A673 (cell line): Measurements from ENCODE around the gene TSR1. TPM values are rescaled to one million over a fixed set of nuclear protein-coding genes. Genes with fewer than 3 reads are reported as not detected.

ENCODE experiments used
- BruUV-seq: library from RNA; stranded (reverse); fragments of 400-500 nt; replicated peaks from 2 replicates; lab custom pipeline; 2021; lab: Mats Ljungman, UMichigan
- CTCF ChIA-PET: fragments of 300-600 bp; sonication (Branson Sonifier 250); formaldehyde crosslinking; loops from one replicate; lab custom pipeline; 2022; ENCODE audit warnings: antibody characterized with exemption; lab: Charles Lee
- POLR2A ChIA-PET: fragments of 300-600 bp; sonication (Branson Sonifier 250); formaldehyde crosslinking; loops from one replicate; lab custom pipeline; 2022; ENCODE audit warnings: antibody characterized with exemption; ENCODE audit not compliant: low non-redundant PET; lab: Charles Lee
- DNase-seq: peaks from one replicate; pipeline ENCODE4 v3.0.0-alpha.2; 2015; ENCODE audit warnings: low spot score
- H3K27ac ChIP-seq: fragments of 200-600 bp; sonication (generic); 2 replicates; pipeline ENCODE4 v1.5.1; 2016; ENCODE audit warnings: mixed run types, low read depth, mild to moderate bottlenecking, mixed read lengths, antibody characterized with exemption, low read length; ENCODE audit not compliant: poor library complexity, severe bottlenecking
- H3K27me3 ChIP-seq: fragments of 200-600 bp; sonication (generic); replicated peaks from 2 replicates; pipeline ENCODE4 v1.6.1; 2017; ENCODE audit warnings: mixed run types, low read depth, mild to moderate bottlenecking, mixed read lengths, antibody characterized with exemption, low read length; ENCODE audit not compliant: insufficient read depth, poor library complexity
- H3K36me3 ChIP-seq: fragments of 200-600 bp; sonication (generic); 2 replicates; pipeline ENCODE4 v1.6.1; 2016; ENCODE audit warnings: mixed run types, mild to moderate bottlenecking, mixed read lengths, antibody characterized with exemption, low read length; ENCODE audit not compliant: insufficient read depth, poor library complexity, severe bottlenecking
- H3K4me1 ChIP-seq: fragments of 200-600 bp; sonication (generic); 2 replicates; pipeline ENCODE4 v1.6.1; 2017; ENCODE audit warnings: mixed run types, mild to moderate bottlenecking, mixed read lengths, antibody characterized with exemption, low read length; ENCODE audit not compliant: insufficient read depth, poor library complexity, severe bottlenecking
- H3K4me3 ChIP-seq: fragments of 200-600 bp; sonication (generic); 2 replicates; pipeline ENCODE4 v1.5.1; 2016; ENCODE audit warnings: low read depth, mixed run types, mild to moderate bottlenecking, mixed read lengths, low read length; ENCODE audit not compliant: poor library complexity, severe bottlenecking
- H3K9me3 ChIP-seq: fragments of 200-600 bp; sonication (generic); 2 replicates; pipeline ENCODE4 v1.6.1; 2016; ENCODE audit warnings: mixed run types, low read depth, mild to moderate bottlenecking, mixed read lengths, antibody characterized with exemption, low read length; ENCODE audit not compliant: poor library complexity, severe bottlenecking
- CTCF ChIP-seq: fragments of 300-800, 200-600 bp; sonication (generic); conservative IDR thresholded peaks from 2 replicates; pipeline ENCODE4 v1.5.1; 2017; ENCODE audit warnings: low read depth, mild to moderate bottlenecking, antibody characterized with exemption, low read length, moderate library complexity, mixed read lengths
- EZH2 ChIP-seq: fragments of 200-600 bp; sonication (generic); IDR thresholded peaks from 2 replicates; pipeline ENCODE4 v1.6.1; 2017; ENCODE audit warnings: borderline replicate concordance, low read depth, mild to moderate bottlenecking, mixed read lengths, antibody characterized with exemption, low read length; ENCODE audit not compliant: poor library complexity, severe bottlenecking
- intact Hi-C: fragments of 100-400 bp; cut with micrococcal nuclease; formaldehyde crosslinking; loops from one replicate; pipeline ENCODE4 v1.10.0; 2022; ENCODE audit not compliant: unreplicated experiment
- total RNA-seq: library from RNA; stranded (reverse); gene quantifications from 2 replicates; pipeline ENCODE4 v1.2.3, GENCODE V29; 2021

Gene TSR1
- total RNA-seq, 1 experiment from 2014 or later: 91.0 TPM

GRCh38 chr17:2336852-2337543, 741 bp upstream of the TSR1 start, which contains the start of gene SGSM2:
TSS of gene SGSM2 (plus strand) at chr17:2337501. CDS start at chr17:2337689, 188 bp downstream.
- POLR2A ChIA-PET: interaction anchor here (1.0 kb wide), 1 partner anchor 11 kb away, joined by 3 read pairs; no protein-coding TSS in a partner anchor
- Histone ChIP-seq H3K4me1 (peaks cover 21% of the 10 kb centered on the region), H3K36me3 (peaks cover 34% of the 10 kb centered on the region), H3K27ac (peak within 1 kb of the TSS; percentile 79), H3K27me3 (no peaks in the 10 kb centered on the region), H3K9me3 (no peaks in the 10 kb centered on the region), H3K4me3 (peak within 1 kb of the TSS; percentile 92)
- intact Hi-C loops: no loop called here
- CTCF ChIA-PET: no interaction called here
- no peak for TF ChIP-seq CTCF
- no peak for TF ChIP-seq EZH2
- BruUV-seq: no TSS peak
- peak; percentile 86 for DNase-seq

- Histone ChIP-seq H3K27me3 (no peaks in the 10 kb centered on the region), H3K9me3 (no peaks in the 10 kb centered on the region), H3K27ac (peak overlapping the region; percentile 79), H3K4me3 (peak overlapping the region; percentile 92), H3K4me1 (peaks cover 21% of the 10 kb centered on the region), H3K36me3 (peaks cover 46% of the 10 kb centered on the region)
- CTCF ChIA-PET: interaction anchor here (0.6 to 0.8 kb wide), 2 partner anchors 17 to 641 kb away, joined by 3 to 5 read pairs; no protein-coding TSS in a partner anchor
- TSS peak; percentile 46 for BruUV-seq
- no peak for DNase-seq
- TF ChIP-seq CTCF: no peak
- TF ChIP-seq EZH2: no peak
- intact Hi-C loops: no loop called here
- POLR2A ChIA-PET: interaction anchor here (1.0 kb wide), 1 partner anchor 12 kb away, joined by 3 read pairs; no protein-coding TSS in a partner anchor
These were observed 487 bp downstream of the TSR1 start for GRCh38 chr17:2335726-2336214.

GRCh38 chr17:2331303-2331702, 5.0 kb downstream of the TSR1 start:
- no peaks in the 10 kb centered on the region for H3K9me3 ChIP-seq
- no peak for DNase-seq

More at GRCh38 chr17:2331303-2331702, 5.0 kb downstream of the TSR1 start:
- ChIA-PET POLR2A (no interaction called here), CTCF (no interaction called here)
- Histone ChIP-seq H3K27ac (no peak overlapping the region), H3K4me1 (peaks cover 11% of the 10 kb centered on the region), H3K27me3 (no peaks in the 10 kb centered on the region), H3K36me3 (peaks cover 88% of the 10 kb centered on the region), H3K4me3 (no peak overlapping the region)
- BruUV-seq: no TSS peak
- TF ChIP-seq EZH2 (no peak), CTCF (no peak)
- intact Hi-C loops: no loop called here
